ENCODE data around the gene OIP5. TPM values are rescaled to one million over a fixed set of nuclear protein-coding genes. Genes with fewer than 3 reads are reported as not detected.
A peak's percentile ranks its signal among the peaks of the same experiment; 100 is the strongest.

The OIP5 gene
- total RNA-seq, 2 donors from 2014 or later = not detected

GRCh38 chr15:41350057-41350717 lies 17.8 kb upstream of the OIP5 start:
- DNase-seq (no peak), ATAC-seq (peak; percentile 52)
- Histone ChIP-seq H3K27ac (peak overlapping the region in 3 of 4 donors; percentile 28 to 52 (median 49)), H3K4me1 (peaks cover 14% of the 10 kb centered on the region), H3K4me3 (no peak overlapping the region), H3K36me3 (replicated peaks in 1 of 2; ENCODE audit: insufficient read depth in 1 of 2, low read depth in 2 of 2) (no peaks in the 10 kb centered on the region), H3K27me3 (no peaks in the 10 kb centered on the region), H3K9me3 (no peaks in the 10 kb centered on the region)
- WGBS, 2 donors = 24 to 26% methylated on average over 10 of the region's 10 CpGs
- intact Hi-C loops (cut with DNase I) = no loop called here
- no peak for TF ChIP-seq POLR2A (IDR thresholded peaks at IDR 0.05)
- no peak for TF ChIP-seq CTCF (IDR thresholded peaks at IDR 0.05)

- ATAC-seq = no peak
- Histone ChIP-seq H3K4me3 (no peak overlapping the region), H3K9me3 (no peaks in the 10 kb centered on the region), H3K36me3 (replicated peaks in 1 of 2; ENCODE audit: insufficient read depth in 1 of 2, low read depth in 2 of 2) (no peaks in the 10 kb centered on the region), H3K4me1 (peaks cover 14% of the 10 kb centered on the region), H3K27ac (no peak overlapping the region), H3K27me3 (no peaks in the 10 kb centered on the region)
- no peak for DNase-seq
- intact Hi-C loops (cut with DNase I) = no loop called here
- TF ChIP-seq POLR2A (IDR thresholded peaks at IDR 0.05) (no peak), CTCF (IDR thresholded peaks at IDR 0.05) (no peak)
- WGBS, 2 donors = 90 to 97% methylated on average over 5 of the region's 5 CpGs
Observed at GRCh38 chr15:41347236-41347635, 14.8 kb upstream of the OIP5 start.

DNA sequence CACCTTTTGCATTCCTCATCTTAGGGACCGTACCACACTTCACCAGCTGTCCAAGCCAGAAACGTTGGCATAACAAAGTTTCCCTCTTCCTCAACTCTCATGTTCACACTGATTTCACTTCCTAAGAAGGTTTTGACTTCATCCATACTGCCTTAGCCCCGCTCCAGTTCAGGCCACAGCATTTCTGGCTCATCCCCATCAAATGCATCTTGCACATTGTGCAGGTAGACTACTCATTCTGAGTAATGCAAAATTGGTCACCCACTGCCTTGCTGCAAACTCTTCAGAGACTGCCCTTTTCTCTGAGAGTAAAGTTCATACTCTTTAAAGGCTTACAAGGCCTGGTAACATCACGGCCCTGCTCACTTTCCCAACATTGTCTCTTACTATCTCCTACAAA lies 9.1 kb upstream of the OIP5 start:
- intact Hi-C loops (cut with DNase I) = no loop called here
- Histone ChIP-seq H3K9me3 (no peaks in the 10 kb centered on the region), H3K27me3 (no peaks in the 10 kb centered on the region), H3K36me3 (replicated peaks in 1 of 2; ENCODE audit: insufficient read depth in 1 of 2, low read depth in 2 of 2) (no peaks in the 10 kb centered on the region), H3K27ac (no peak overlapping the region), H3K4me1 (no peaks in the 10 kb centered on the region), H3K4me3 (no peak overlapping the region)
- TF ChIP-seq POLR2A (IDR thresholded peaks at IDR 0.05) (no peak), CTCF (IDR thresholded peaks at IDR 0.05) (no peak)
- 66 to 81% methylated on average over 4 of the region's 4 CpGs for WGBS, 2 donors
- ATAC-seq (no peak), DNase-seq (no peak)

DNA sequence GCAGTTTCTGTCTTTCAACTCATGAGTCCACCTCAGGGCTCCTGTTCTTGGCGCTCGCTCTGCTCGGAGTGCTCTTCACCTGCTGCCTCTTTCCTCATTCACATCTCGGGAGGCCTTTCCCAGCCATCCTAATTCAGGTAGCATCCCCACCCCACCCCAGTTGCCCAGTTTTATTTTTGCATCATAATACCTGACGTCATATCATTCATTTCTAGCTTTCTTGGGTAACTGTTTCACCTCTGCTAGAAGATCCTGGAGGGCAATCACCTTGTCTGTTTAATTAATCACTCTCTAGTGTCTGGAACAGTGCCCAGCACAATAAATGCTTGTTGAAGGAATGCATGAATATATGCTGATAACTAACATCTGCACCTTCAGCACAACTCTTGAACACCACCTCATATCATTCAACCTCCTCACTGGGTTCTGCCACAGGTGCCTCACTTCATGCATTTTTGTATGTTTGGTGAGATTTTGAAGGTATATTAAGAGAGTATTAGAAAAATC lies 7.9 kb upstream of the OIP5 start:
- intact Hi-C loops (cut with DNase I) = no loop called here
- H3K27me3 ChIP-seq = no peaks in the 10 kb centered on the region
- H3K4me1 ChIP-seq = no peaks in the 10 kb centered on the region
- H3K27ac ChIP-seq = no peak overlapping the region
- H3K4me3 ChIP-seq = no peak overlapping the region
- DNase-seq (no peak), ATAC-seq (no peak)
- TF ChIP-seq POLR2A (IDR thresholded peaks at IDR 0.05) (no peak), CTCF (IDR thresholded peaks at IDR 0.05) (no peak)
- WGBS, 2 donors = 79 to 81% methylated on average over 5 of the region's 5 CpGs
- no peaks in the 10 kb centered on the region for H3K9me3 ChIP-seq
- no peaks in the 10 kb centered on the region for H3K36me3 ChIP-seq (replicated peaks in 1 of 2; ENCODE audit: insufficient read depth in 1 of 2, low read depth in 2 of 2)

Data from body of pancreas (tissue), 4 donors.